GM19467 (cell line): Measurements from ENCODE around the gene FAM171A1.
"Not testable (repeated sequence)": the region's sequence is repeated elsewhere in the genome, so short reads cannot be mapped to it uniquely, and the experiment has no call there.

Experiments
- ATAC-seq: cut with Tn5 transposase; IDR thresholded peaks from one replicate; pipeline ENCODE4 v1.9.1; 2021; ENCODE audit warnings: mild to moderate bottlenecking, moderate library complexity; ENCODE audit not compliant: unreplicated experiment

Gene FAM171A1

DNA sequence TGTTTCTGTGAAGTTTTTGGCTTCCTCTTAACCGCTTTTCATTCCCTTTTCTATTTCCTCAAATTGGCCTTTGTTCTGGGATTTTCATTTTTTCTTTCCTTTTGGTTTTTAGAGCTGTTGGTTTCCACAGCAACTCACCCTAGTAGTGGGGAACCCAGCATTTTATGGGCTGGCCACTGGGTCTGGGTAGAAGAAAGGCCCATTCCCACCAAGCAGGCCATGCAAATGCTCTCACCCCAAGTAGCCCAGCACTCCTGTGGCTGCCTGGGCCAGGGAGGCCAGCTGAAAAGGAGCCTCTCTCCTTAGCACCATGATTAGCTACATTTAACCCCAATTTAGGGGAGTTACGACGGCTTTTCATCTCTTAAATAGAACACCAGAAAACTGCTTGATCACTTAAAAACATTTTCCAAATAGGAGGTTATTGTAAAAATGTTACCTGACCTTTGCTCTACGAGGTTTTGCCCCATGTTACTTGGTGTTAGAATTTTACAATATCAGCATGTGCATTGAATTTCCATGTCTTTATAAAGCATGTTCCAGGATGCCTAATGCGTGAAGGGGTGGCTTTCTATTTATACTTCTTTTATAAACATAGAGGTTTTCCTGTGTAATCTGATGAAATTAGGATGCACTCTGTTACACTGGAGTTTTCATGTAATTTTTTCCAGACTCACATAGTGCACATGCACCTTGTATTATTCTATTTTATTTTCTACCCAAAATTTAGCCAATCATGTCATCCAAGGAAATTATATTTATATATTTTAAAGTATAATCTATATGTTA, 75.4 kb downstream of the FAM171A1 start:
- ATAC-seq, result no peak

DNA sequence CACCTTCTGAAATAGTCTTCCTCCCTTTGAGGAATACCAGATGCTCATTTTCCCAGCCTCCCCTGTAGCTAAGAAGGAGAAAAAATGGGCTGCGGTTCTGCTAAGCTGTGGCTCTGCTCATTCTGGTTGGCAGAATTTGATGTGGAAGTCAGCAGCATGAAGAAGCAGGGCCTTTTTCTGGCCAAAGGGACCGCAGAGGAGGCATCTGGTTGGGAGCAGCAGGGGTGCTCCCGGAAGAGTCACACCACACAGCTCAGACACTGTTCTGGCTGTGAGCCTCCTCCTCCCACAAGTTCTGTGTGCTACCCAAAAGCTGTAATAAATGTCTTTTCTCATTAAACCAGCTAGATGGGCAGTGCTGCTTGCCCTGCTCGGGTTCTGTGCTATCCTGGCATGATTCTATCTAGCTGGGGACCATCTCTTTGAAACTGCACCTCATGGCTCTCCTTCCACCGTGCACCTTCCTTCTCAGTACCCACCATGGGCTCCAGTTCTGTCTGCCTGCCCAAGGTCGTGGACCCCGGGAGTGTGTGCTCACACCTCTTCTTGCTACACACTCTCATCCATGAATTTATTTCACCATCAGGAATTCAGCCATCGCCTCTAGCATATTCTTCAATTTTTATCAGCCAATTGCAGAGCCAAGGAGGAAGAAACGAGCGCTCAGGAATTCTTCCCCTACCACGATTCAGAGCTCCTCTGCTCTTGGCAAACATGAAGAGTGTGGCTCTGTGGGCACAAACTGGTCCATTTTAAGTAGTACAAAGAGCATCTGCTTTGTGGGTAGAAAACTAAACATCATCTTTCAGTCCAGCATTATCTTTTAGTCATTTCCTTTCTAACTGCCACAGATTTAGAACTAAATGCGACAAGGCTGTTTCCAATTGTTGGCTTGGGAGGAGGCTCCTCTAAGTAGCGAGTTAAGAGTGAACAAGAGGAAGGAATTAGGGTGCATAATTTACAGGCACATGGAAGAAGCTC, 76.9 kb downstream of the FAM171A1 start:
- ATAC-seq, result no peak

DNA sequence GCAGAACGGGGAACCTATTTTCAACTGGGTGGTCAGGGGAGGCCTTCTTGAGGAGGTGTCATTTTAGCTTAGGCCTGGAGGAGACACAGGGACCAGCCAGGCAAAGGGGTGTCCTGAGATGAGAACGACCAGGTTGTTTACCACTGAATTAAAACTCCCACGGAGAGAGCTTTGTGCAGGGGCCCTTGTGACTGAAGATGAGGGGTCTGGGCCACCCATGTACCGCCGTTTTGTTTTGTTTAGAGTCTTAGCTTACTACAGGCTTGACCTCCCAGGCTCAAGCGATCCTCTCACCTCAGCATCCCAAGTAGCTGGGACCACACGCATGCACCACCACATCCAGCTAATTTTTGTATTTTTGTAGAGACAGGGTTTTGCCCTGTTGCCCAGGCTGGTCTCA, 80.4 kb downstream of the FAM171A1 start:
- ATAC-seq, result no peak

DNA sequence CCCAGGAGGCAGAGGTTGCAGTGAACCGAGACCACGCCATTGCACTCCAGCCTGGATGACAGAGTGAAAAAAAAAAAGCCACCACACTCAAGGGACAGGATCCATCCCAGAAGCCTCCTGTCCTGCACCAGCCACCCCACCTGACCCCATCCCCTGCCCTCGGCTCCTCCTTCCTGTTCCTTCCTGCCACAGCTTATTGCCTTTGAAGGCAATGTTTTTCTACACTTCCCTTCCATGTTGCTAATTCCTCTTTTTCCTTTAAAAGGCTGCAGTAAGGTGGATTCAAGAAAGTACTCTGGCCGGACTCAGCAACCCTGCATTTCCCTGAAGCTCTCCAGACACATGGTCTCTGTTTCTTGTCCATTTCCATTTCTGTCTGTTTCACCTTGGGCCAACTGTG, 80.9 kb downstream of the FAM171A1 start:
- ATAC-seq, result no peak

DNA sequence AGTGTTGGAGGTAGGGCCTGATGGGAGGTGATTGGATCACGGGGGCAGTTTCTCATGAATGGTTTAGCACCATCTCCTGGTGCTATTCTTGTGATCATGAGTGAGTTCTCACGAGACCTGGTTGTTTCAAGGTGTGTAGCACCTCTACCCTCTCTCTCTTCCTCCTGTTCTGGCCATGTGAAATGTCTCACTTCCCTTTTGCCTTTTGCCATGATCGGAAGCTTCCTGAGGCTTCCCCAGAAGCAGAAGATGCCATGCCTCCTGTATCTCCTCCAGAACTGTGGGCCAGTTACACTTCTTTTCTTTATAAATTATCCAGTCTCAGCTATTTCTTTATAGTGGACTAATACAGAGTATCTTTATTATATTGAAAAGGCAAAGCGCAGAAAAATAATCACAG, 90.1 kb downstream of the FAM171A1 start:
- ATAC-seq, result no peak

DNA sequence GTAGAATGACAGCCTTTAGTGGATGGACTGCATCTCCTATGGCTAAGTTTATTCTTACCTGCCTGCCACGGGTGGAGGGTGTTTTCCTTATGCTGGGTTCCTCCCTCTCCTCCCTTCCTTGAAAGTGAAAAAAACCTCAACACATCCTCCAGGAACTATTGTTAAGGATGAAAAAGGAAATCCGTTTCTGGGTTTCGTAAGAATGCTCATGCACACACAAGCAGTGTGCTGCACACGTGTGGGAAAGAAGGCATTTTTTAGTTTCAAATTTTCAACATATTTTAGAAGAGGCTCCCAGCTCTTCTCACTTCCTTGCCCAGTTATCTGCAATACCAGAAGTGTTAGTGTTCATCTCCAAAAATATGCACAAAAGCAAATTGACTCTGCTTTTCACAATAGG, 90.6 kb downstream of the FAM171A1 start:
- ATAC-seq, result no peak

DNA sequence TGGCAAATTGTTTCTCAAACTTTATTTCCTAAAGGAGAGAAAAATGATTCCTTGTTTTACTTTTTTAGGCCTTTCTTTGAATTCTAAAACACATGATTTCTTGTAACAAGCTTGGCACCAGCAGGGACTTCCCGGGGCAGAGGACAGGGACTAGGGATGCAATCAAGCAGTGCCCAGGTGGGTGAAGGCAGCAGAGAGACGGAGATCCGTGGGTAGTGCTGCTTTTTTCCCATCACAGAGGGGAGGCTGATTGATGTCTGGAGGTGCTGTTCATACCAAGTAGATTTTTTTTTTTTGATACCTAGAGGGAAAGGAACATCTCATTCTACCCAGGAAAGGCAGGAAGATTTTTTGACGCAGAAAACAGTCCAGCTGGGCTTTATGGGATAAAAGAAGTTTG, 91.9 kb downstream of the FAM171A1 start:
- ATAC-seq, result no peak

DNA sequence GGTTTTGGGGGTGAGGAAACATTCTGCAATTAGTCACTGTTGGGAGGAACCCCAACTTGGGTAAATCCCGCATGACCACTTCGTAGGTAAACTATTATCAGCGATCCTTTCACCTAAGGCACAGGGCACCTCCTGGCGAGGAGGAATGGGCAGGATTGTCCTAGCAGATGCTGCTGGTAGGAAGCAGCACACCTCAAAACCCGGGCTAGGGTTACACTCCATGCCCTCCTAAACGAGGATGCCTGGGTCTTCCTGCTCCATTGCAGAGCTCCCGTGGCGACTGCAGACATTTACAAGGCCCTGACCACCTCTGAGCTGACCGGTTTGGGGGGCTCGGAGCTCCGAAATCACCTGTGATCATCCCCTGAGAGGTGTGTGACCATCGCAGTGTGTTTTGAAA, 92.3 kb downstream of the FAM171A1 start:
- no peak for ATAC-seq

DNA sequence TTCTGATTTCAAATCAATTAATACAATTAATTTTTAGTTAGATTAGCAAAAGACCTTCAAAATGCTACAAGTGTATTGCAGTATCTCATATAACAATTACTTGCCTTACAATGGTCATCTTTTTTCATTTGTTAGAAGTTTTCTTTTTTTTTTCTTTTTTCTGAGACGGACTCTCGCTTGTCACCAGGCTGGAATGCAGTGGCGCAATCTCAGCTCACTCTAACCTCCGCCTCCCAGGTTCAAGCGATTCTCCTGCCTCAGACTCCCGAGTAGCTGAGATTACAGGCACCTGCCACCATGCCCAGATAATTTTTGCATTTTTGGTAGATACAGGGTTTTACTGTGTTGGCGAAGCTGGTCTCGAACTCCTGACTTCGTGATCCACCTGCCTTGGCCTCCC, 95.0 kb downstream of the FAM171A1 start:
- not testable (repeated sequence) for ATAC-seq

DNA sequence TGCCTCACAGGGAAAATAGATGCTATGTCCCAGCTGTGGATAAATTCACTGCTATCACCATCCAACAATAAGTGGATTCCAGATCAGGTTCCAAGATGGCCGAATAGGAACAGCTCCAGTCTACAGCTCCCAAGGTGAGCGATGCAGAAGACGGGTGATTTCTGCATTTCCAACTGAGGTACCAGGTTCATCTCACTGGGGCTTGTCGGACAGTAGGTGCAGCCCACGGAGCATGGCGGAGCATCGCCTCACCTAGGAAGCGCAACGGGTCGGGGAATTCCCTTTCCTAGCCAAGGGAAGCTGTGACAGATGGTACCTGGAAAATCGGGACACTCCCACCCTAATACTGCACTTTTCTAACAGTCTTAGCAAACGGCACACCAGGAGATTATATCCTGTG, 101.3 kb downstream of the FAM171A1 start:
- not testable (repeated sequence) for ATAC-seq

DNA sequence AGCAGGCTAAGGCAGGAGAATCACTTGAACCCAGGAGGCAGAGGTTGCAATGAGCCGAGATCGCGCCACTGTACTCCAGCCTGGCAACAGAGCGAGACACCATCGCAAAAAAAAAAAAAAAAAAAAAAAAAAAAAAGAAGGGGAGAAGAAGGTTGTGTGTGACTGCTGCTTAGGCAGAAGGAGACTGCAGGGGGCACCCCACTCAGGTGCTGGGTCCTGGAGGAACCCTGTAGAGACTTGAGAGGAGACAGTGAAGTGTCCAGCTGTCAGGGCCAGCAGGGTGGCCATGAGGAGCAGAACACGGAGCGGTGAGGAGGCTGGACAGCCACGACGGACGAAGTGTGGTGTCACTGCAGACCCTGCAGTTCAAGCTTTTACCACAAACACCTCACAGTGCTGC, 103.6 kb downstream of the FAM171A1 start:
- no peak for ATAC-seq

DNA sequence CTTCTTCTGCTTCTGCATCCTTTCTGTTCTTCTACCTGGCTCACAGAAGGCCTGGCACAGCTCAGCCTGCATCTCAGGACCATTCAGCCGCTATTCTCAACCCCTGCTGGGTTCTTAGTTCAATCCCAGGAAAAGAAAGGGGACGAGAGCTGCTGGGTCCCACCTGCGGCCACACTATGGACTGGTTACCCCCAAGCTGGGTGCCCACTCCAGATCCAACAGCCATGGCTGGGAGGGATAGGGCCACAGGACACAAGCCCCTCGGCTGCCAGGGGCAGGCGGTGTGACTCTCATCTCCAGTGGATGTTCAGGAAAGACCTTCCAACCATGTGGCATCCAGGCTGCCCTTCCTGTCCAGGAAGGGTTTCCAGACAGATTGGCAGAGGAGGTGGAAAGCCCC, 105.0 kb downstream of the FAM171A1 start:
- ATAC-seq, result no peak

DNA sequence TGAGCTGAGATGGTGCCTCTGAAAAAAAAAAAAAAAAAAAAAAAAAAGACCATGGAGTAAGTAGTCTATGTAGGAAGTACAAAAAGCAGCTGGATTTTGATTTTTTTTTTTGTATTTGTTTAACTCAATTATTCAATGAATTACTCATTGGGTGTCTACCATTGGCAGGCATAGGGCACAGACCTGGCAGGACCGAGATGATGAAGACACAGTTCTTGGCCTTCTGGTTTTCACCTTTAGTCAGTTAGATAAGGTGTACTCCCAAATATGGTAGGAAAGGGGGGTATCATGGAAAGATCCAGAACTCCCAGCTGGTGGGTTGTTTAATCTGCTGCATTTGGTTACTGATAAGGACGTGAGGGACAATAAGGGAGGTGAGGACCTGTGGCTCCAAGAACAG, 105.5 kb downstream of the FAM171A1 start:
- no peak for ATAC-seq

DNA sequence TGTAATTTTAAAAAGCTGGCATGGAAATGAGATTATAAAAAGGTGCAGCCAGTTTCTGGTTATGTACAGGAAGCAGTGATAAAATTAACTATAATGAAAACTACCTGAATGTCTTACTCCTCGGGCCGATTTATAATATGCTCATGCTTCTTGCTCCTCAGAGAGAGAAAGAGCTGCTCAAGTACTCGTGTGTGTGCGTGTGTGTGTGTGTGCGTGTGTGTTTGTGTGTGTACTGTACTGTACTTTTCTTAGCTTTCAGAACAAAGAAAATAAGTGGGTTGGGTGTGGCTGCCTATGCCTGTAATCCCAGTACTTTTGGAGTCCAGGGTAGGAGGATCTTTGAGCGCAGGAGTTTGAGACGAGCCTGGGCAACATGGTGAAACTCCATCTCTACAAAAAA, 106.0 kb downstream of the FAM171A1 start:
- no peak for ATAC-seq

DNA sequence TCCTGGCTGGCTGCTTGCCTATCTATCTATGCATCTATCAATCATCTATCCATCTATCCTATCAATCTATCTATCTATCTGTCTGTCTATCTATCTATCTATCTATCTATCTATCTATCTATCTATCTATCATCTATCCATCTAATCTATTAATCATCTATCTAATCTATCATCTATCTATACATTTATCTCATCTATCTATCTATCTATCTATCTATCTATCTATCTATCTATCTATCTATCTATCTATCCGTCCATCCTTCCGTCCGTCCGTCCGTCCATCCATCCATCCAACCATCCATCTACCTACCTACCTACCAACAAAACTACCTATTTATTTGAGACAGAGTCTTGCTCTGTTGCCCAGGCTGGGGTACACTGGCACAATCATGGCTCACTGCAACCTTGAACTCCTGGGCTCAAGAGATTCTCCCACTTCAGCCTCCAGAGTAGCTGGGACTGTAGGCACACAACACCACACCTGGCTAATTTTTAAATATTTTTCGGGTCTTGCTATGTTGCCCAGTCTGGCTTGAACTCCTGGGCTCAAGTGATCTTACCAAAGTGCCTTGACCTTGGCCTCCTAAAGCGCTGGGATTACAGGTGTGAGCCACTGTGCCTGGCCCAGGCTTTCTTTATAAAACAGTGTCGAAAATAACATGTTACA, 107.3 kb downstream of the FAM171A1 start:
- ATAC-seq, result no peak

DNA sequence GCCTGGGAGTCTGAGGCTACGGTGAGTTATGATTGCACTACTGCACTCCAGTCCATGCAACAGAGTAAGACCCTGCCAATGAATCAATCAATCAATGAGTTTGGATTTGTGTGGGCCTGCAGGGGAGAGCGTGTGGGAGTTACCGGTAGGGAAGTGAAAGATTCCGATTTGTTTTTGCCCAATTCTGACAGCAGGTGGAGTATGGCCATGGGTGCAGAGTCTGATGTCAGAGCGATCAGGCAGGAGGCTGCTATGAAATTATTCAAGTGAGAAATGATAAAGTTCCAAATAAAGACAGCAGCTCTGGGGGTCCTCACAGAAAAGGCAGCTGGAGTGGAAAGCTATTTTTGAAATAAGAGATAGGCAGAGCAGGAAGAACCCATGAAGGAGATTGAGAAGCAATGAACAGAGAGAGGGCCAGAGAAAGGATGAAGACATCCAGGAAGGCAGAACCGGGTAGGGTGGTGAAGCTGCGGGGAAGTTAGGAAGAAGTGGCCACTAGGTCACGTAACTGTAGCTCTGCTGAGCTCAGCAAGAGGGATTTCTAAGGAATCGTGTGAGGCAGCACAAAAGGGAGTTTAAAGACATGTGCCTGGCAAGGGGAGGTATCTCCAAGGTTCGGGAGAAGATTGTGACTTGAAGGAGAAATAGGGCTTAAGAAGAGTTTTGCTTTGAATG, 108.9 kb downstream of the FAM171A1 start:
- ATAC-seq, result no peak

DNA sequence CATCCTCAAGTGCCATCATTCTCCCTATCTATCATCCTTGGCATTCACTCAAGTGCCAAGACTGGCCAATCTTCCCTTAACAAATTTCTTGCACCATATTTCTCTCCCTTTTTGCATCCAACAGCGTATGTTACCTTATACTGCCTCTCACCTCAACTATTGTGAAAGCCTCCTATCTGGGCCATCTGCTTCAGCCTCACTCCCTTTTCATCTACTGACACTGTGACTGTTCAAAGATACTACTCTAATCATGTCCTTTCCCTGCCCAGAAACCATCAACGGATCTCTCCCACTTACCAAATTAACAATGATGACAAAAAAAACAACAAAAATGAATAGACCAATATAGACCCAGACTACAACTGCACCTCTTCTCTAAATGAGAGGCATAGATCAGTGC, 112.0 kb downstream of the FAM171A1 start:
- no peak for ATAC-seq

DNA sequence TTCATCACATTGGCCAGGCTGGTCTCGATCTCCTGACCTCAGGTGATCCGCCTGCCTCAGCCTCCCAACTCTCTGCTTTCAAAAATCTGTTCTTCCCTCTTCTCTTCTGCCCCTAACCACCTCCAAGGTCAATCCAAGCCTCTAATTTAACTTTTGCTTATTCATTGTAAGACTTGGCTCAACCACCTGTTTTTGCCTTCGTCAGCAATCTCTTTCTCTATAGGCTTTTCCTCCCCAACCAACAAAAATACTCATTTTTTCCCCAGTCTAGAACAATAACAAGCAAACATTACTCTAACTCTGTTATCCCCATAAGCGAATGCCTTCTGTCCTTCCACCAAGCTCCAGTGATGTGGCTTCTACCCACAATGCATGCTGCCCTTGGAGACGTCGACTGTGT, 112.8 kb downstream of the FAM171A1 start:
- no peak for ATAC-seq

DNA sequence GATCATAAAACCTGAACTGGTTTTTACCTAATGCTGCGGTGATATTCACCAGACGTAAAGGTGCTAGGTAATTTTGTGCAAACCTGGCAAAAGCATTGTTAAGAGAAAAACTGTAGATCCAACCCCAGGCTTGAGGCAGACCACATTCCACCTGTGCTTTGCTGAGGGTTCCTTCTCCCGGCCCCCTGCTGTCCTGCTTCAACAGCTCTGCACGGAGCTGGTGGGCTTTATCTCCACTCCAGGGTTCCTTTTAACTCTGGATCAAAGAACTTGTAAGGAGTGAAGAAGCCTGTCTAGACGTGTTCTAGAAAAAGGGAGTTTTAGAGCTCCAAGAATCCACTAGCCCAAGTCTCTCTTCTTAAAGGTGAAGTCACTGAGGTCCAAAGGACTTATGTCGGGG, 115.1 kb downstream of the FAM171A1 start:
- no peak for ATAC-seq

DNA sequence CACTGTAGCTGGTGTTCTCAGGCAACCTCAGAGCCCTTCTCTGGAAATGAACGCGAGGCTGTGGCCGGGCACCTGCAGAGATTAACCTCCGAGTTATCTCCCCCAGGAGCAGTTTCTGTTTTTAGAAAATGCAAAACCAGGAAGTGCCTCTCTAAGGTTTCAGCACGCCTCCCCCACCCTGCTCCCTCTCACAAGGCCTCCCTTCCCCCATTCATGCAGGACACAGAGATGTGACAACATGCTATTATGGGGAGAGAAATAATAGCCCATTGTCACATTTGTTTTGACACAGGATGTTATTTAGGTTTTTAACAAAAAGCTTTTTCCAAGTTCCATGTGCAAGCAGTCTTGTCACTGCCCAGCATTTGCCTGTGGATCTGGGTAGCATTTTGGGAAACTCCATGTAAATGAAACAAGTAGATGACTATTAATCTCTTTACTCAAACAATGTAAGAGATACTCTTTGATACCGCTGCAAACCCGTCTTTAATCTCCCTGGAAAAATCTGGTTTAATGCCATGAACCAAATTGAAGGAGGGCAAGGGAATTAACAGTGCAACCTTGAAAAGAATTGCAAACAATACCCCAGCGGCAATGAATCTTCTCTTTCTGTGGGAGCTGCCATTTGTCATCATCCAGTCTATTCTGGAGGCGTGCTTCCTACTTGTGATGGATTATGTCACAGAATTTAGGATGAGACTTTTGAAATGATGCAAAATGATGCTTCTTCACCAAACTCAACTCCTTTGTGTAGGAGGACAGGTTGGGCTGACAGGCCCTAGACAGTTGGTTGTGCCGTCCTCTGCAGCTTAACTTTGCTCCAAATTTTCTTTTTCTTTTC, 116.1 kb downstream of the FAM171A1 start:
- no peak for ATAC-seq
